Loucy (cell line): ENCODE results near the gene FGF12.

Experiments
- H2AFZ ChIP-seq: fragments of 200-600 bp; sonication (generic); 2 replicates; pipeline ENCODE4 v1.6.0; 2016; ENCODE audit warnings: antibody characterized with exemption, mild to moderate bottlenecking, low read length, moderate library complexity
- H3F3A ChIP-seq: fragments of 200-600 bp; 2 replicates; pipeline ENCODE4 v1.6.0; 2016; ENCODE audit warnings: antibody characterized with exemption, low read depth, mild to moderate bottlenecking
- H3K27me3 ChIP-seq: fragments of 200-600 bp; sonication (generic); 2 replicates; pipeline ENCODE4 v1.6.1; 2014; ENCODE audit warnings: low read length, mild to moderate bottlenecking; ENCODE audit not compliant: insufficient read depth, poor library complexity, severe bottlenecking
- H3K36me3 ChIP-seq: fragments of 200-600 bp; sonication (generic); 2 replicates; pipeline ENCODE4 v1.6.1; 2016; ENCODE audit warnings: low read length; ENCODE audit not compliant: insufficient read depth
- H3K4me1 ChIP-seq: fragments of 200-600 bp; sonication (generic); 2 replicates; pipeline ENCODE4 v1.5.1; 2014; ENCODE audit warnings: low read length, mild to moderate bottlenecking; ENCODE audit not compliant: insufficient read depth, poor library complexity, severe bottlenecking
- H3K4me2 ChIP-seq: fragments of 200-600 bp; sonication (generic); 2 replicates; pipeline ENCODE4 v1.6.0; 2014; ENCODE audit warnings: antibody characterized with exemption, low read length, low read depth, mild to moderate bottlenecking; ENCODE audit not compliant: poor library complexity, severe bottlenecking
- H3K4me3 ChIP-seq: fragments of 200-600 bp; sonication (generic); 2 replicates; pipeline ENCODE4 v1.5.1; 2014; ENCODE audit warnings: low read length, mild to moderate bottlenecking, mixed read lengths; ENCODE audit not compliant: poor library complexity, severe bottlenecking
- H3K79me2 ChIP-seq: fragments of 200-600 bp; sonication (generic); 2 replicates; pipeline ENCODE4 v1.6.1; 2014; ENCODE audit warnings: low read length; ENCODE audit not compliant: insufficient read depth
- H3K9ac ChIP-seq: fragments of 200-600 bp; sonication (generic); 2 replicates; pipeline ENCODE4 v1.6.0; 2014; ENCODE audit warnings: mild to moderate bottlenecking, low read depth, low read length, moderate library complexity; ENCODE audit not compliant: poor library complexity, severe bottlenecking
- H3K9me2 ChIP-seq: fragments of 200-600 bp; sonication (generic); replicated peaks from 2 replicates; pipeline ENCODE4 v1.6.1; 2016; ENCODE audit warnings: low read depth, low read length, mixed read lengths
- H3K9me3 ChIP-seq: fragments of 200-600 bp; sonication (generic); 2 replicates; pipeline ENCODE4 v1.6.1; 2014; ENCODE audit warnings: mild to moderate bottlenecking, antibody characterized with exemption, low read length, low read depth; ENCODE audit not compliant: insufficient read depth
- H4K20me1 ChIP-seq: fragments of 200-600 bp; sonication (generic); 2 replicates; pipeline ENCODE4 v1.6.0; 2014; ENCODE audit warnings: antibody characterized with exemption, low read length, mild to moderate bottlenecking; ENCODE audit not compliant: insufficient read depth, poor library complexity, severe bottlenecking
- CTCF ChIP-seq: fragments of 200-600 bp; sonication (generic); conservative IDR thresholded peaks from 2 replicates; pipeline ENCODE4 v1.5.1; 2014; ENCODE audit warnings: mild to moderate bottlenecking, antibody characterized with exemption, low read length
- EZH2phosphoT487 ChIP-seq: fragments of 200-600 bp; IDR thresholded peaks from 2 replicates; pipeline ENCODE4 v1.6.1; 2018; ENCODE audit warnings: antibody characterized with exemption, mild to moderate bottlenecking, moderate library complexity, borderline replicate concordance

The FGF12 gene

GRCh38 chr3:192156382-192156781 lies 571.0 kb downstream of the FGF12 start:
- no peaks in the 10 kb centered on the region for H3K79me2 ChIP-seq
- no peaks in the 10 kb centered on the region for H3K36me3 ChIP-seq
- H3K9me3 ChIP-seq, result no peaks in the 10 kb centered on the region
- H4K20me1 ChIP-seq, result no peaks in the 10 kb centered on the region
- H3K27me3 ChIP-seq, result no peaks in the 10 kb centered on the region
- H3F3A ChIP-seq, result no peaks in the 10 kb centered on the region
- TF ChIP-seq EZH2phosphoT487 (no peak), CTCF (no peak)
- H3K9ac ChIP-seq, result no peak overlapping the region
- no peak overlapping the region for H3K4me3 ChIP-seq
- no peak overlapping the region for H2AFZ ChIP-seq
- H3K4me2 ChIP-seq, result no peak overlapping the region
- no peaks in the 10 kb centered on the region for H3K9me2 ChIP-seq
- no peaks in the 10 kb centered on the region for H3K4me1 ChIP-seq

- Histone ChIP-seq H3K79me2 (no peaks in the 10 kb centered on the region), H3K36me3 (no peaks in the 10 kb centered on the region), H3K9me2 (no peaks in the 10 kb centered on the region), H4K20me1 (no peaks in the 10 kb centered on the region), H3K9me3 (no peaks in the 10 kb centered on the region), H2AFZ (no peak overlapping the region), H3K9ac (no peak overlapping the region), H3K27me3 (no peaks in the 10 kb centered on the region), H3K4me1 (no peaks in the 10 kb centered on the region), H3K4me3 (no peak overlapping the region), H3K4me2 (no peak overlapping the region), H3F3A (no peaks in the 10 kb centered on the region)
- TF ChIP-seq EZH2phosphoT487 (no peak), CTCF (no peak)
These were observed 572.1 kb downstream of the FGF12 start for GRCh38 chr3:192155194-192155593.

- no peak overlapping the region for H2AFZ ChIP-seq
- no peaks in the 10 kb centered on the region for H3K79me2 ChIP-seq
- no peaks in the 10 kb centered on the region for H4K20me1 ChIP-seq
- H3K9me2 ChIP-seq, result no peaks in the 10 kb centered on the region
- no peak overlapping the region for H3K4me3 ChIP-seq
- H3K9me3 ChIP-seq, result no peaks in the 10 kb centered on the region
- H3K36me3 ChIP-seq, result no peaks in the 10 kb centered on the region
- H3K9ac ChIP-seq, result no peak overlapping the region
- no peaks in the 10 kb centered on the region for H3K27me3 ChIP-seq
- H3F3A ChIP-seq, result no peaks in the 10 kb centered on the region
- H3K4me1 ChIP-seq, result no peaks in the 10 kb centered on the region
- no peak for TF ChIP-seq CTCF
- TF ChIP-seq EZH2phosphoT487, result no peak
- H3K4me2 ChIP-seq, result no peak overlapping the region
These were observed 594.1 kb downstream of the FGF12 start for GRCh38 chr3:192133271-192133670.
